ENCODE results near the gene ZNF318.

- TF ChIP-seq BHLHE40 (IDR thresholded peaks at IDR 0.05; ENCODE audit: borderline replicate concordance) (no peak), ARNT (IDR thresholded peaks at IDR 0.05) (no peak), SUZ12 (IDR thresholded peaks at IDR 0.05) (no peak), FOXM1 (IDR thresholded peaks at IDR 0.05; ENCODE audit: borderline replicate concordance) (no peak), SP1 (IDR thresholded peaks at IDR 0.05) (no peak), CTBP1 (IDR thresholded peaks at IDR 0.05; ENCODE audit: borderline replicate concordance) (no peak), TARDBP (IDR thresholded peaks at IDR 0.05) (no peak)
- TF ChIP-seq, protein P1, sequence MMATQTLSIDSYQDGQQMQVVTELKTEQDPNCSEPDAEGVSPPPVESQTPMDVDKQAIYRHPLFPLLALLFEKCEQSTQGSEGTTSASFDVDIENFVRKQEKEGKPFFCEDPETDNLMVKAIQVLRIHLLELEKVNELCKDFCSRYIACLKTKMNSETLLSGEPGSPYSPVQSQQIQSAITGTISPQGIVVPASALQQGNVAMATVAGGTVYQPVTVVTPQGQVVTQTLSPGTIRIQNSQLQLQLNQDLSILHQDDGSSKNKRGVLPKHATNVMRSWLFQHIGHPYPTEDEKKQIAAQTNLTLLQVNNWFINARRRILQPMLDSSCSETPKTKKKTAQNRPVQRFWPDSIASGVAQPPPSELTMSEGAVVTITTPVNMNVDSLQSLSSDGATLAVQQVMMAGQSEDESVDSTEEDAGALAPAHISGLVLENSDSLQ (IDR thresholded peaks at IDR 0.05), result no peak
Observed at GRCh38 chr6:43394982-43395381, 25.5 kb upstream of the ZNF318 start.

All from HEK293T (cell line).